H1 (cell line): ENCODE measurements around the gene TEAD4. TPM values are rescaled to one million over a fixed set of nuclear protein-coding genes. Genes with fewer than 3 reads are reported as not detected.

Experiments used
- CTCF ChIA-PET: fragments of 300-600 bp; sonication (Branson Sonifier 250); formaldehyde crosslinking; loops from one replicate; lab custom pipeline; 2021; ENCODE audit not compliant: partially characterized antibody; lab: Charles Lee
- POLR2A ChIA-PET: fragments of 300-600 bp; sonication (Branson Sonifier 250); formaldehyde crosslinking; loops from one replicate; lab custom pipeline; 2021; ENCODE audit warnings: inconsistent platforms; ENCODE audit not compliant: partially characterized antibody; lab: Charles Lee
- DNase-seq, 2 experiments: peaks; one replicate each; pipeline versions ENCODE4 v3.0.0 to v3.0.0-alpha.2; 2010 to 2022; ENCODE audit warnings: low spot score in 2 of 2, low read depth in 1 of 2, mixed read lengths in 1 of 2
- FAIRE-seq: peaks from 2 replicates; lab custom pipeline; 2011; peaks lifted over from hg19 to GRCh38; lab: Jason Lieb, UNC
- H2AFZ ChIP-seq: 2 replicates; pipeline ENCODE4 v1.8.1; 2012; ENCODE audit warnings: low read length, inconsistent platforms
- H2AK5ac ChIP-seq: 2 replicates; pipeline ENCODE4 v1.6.1; 2013; ENCODE audit warnings: low read depth, low read length
- H2BK120ac ChIP-seq: replicated peaks from 2 replicates; pipeline ENCODE3; 2013; ENCODE audit warnings: low read depth, low read length, inconsistent platforms
- H2BK12ac ChIP-seq: 2 replicates; pipeline ENCODE4 v1.6.1; 2013; ENCODE audit warnings: low read depth, low read length
- H2BK15ac ChIP-seq: 2 replicates; pipeline ENCODE4 v1.6.1; 2013; ENCODE audit warnings: low read length
- H2BK20ac ChIP-seq: 2 replicates; pipeline ENCODE4 v1.6.1; 2013; ENCODE audit warnings: low read length
- H2BK5ac ChIP-seq: 2 replicates; pipeline ENCODE4 v1.6.1; 2013; ENCODE audit warnings: low read depth, low read length
- H3K14ac ChIP-seq: 2 replicates; pipeline ENCODE4 v1.6.1; 2013; ENCODE audit warnings: inconsistent platforms; ENCODE audit not compliant: insufficient read length
- H3K18ac ChIP-seq: 2 replicates; pipeline ENCODE4 v1.6.1; 2013; ENCODE audit warnings: low read length; ENCODE audit errors: extremely low read depth
- H3K23ac ChIP-seq: 2 replicates; pipeline ENCODE4 v1.6.1; 2013; ENCODE audit warnings: inconsistent platforms; ENCODE audit not compliant: insufficient read length
- H3K23me2 ChIP-seq: 2 replicates; pipeline ENCODE4 v1.6.1; 2013; ENCODE audit warnings: low read depth, low read length
- H3K27ac ChIP-seq: 2 replicates; pipeline ENCODE4 v1.6.1; 2011; ENCODE audit warnings: low read depth, low read length, inconsistent platforms
- H3K27me3 ChIP-seq, 4 experiments: replicated peaks in 1 of 4; 1 replicate in 1 of 4; 2 replicates in 3 of 4; pipeline versions ENCODE4 v1.6.1 to v1.8.1; 2011 to 2013; ENCODE audit warnings: low read length in 3 of 4, mild to moderate bottlenecking in 3 of 4, inconsistent platforms in 2 of 4, mixed read lengths in 2 of 4, moderate library complexity in 1 of 4; ENCODE audit not compliant: control insufficient read depth in 3 of 4, insufficient read depth in 3 of 4; ENCODE audit errors: extremely low read depth in 1 of 4
- H3K36me3 ChIP-seq, 4 experiments: 2 replicates each; pipeline versions ENCODE4 v1.6.1 to v1.8.1; 2011 to 2013; ENCODE audit warnings: mild to moderate bottlenecking in 4 of 4, low read length in 3 of 4, moderate library complexity in 2 of 4, control low read depth in 1 of 4, inconsistent platforms in 1 of 4; ENCODE audit not compliant: insufficient read depth in 4 of 4, control insufficient read depth in 2 of 4
- H3K4ac ChIP-seq: replicated peaks from 2 replicates; pipeline ENCODE3; 2013; ENCODE audit warnings: low read length, low read depth, mixed read lengths, inconsistent platforms; ENCODE audit not compliant: insufficient read length
- H3K4me1 ChIP-seq, 4 experiments: replicated peaks in 1 of 4; 1 replicate in 1 of 4; 2 replicates in 3 of 4; pipeline versions ENCODE4 v1.6.1 to v1.8.1; 2011 to 2013; ENCODE audit warnings: low read length in 3 of 4, inconsistent platforms in 2 of 4, mixed read lengths in 1 of 4; ENCODE audit not compliant: insufficient read depth in 4 of 4, control insufficient read depth in 3 of 4
- H3K4me2 ChIP-seq, 2 experiments: 2 replicates each; pipeline versions ENCODE4 v1.6.1 to v1.8.1; 2011 to 2013; ENCODE audit warnings: low read depth in 2 of 2, low read length in 2 of 2, control low read depth in 1 of 2, inconsistent platforms in 1 of 2, mild to moderate bottlenecking in 1 of 2; ENCODE audit not compliant: insufficient read depth in 1 of 2
- H3K4me3 ChIP-seq, 4 experiments: fragments of 200-600, 300-600 bp in 1 of 4; sonication (generic), shearing (Covaris generic), sonication (Bioruptor Twin) in 1 of 4; 2 replicates each; pipeline versions ENCODE4 v1.5.1 to v1.8.1; 2011 to 2016; ENCODE audit warnings: low read length in 4 of 4, low read depth in 3 of 4, control low read depth in 2 of 4, inconsistent platforms in 2 of 4, mild to moderate bottlenecking in 2 of 4, mixed read lengths in 1 of 4, moderate library complexity in 1 of 4; ENCODE audit not compliant: insufficient read depth in 2 of 4; ENCODE audit errors: extremely low read depth in 1 of 4
- H3K56ac ChIP-seq: replicated peaks from 2 replicates; pipeline ENCODE3; 2013; ENCODE audit warnings: low read depth, mild to moderate bottlenecking, mixed read lengths, low read length, inconsistent platforms; ENCODE audit not compliant: insufficient read length
- H3K79me1 ChIP-seq: 2 replicates; pipeline ENCODE4 v1.6.1; 2013; ENCODE audit warnings: low read depth, low read length, control low read depth
- H3K79me2 ChIP-seq, 2 experiments: 2 replicates each; pipeline versions ENCODE4 v1.6.1 to v1.8.1; 2012 to 2013; ENCODE audit warnings: low read length in 2 of 2, mild to moderate bottlenecking in 2 of 2, inconsistent platforms in 1 of 2; ENCODE audit not compliant: insufficient read depth in 2 of 2, control insufficient read depth in 1 of 2
- H3K9ac ChIP-seq, 4 experiments: replicated peaks in 1 of 4; 1 replicate in 1 of 4; 2 replicates in 3 of 4; pipeline versions ENCODE4 v1.6.1 to v1.8.1; 2011 to 2013; ENCODE audit warnings: low read depth in 3 of 4, low read length in 3 of 4, control low read depth in 2 of 4, mild to moderate bottlenecking in 2 of 4, moderate library complexity in 2 of 4, inconsistent platforms in 1 of 4; ENCODE audit errors: extremely low read depth in 1 of 4
- H3K9me3 ChIP-seq, 2 experiments: 2 replicates each; pipeline versions ENCODE4 v1.6.1 to v1.8.1; 2012 to 2013; ENCODE audit warnings: mild to moderate bottlenecking in 2 of 2, moderate library complexity in 2 of 2, control low read depth in 1 of 2, inconsistent platforms in 1 of 2, low read depth in 1 of 2, low read length in 1 of 2, mixed read lengths in 1 of 2; ENCODE audit not compliant: insufficient read depth in 2 of 2
- H4K20me1 ChIP-seq, 2 experiments: replicated peaks in 1 of 2; 2 replicates each; pipeline versions ENCODE3 to v1.8.1; 2011 to 2013; ENCODE audit warnings: inconsistent platforms in 2 of 2, low read length in 2 of 2, mild to moderate bottlenecking in 1 of 2; ENCODE audit not compliant: insufficient read depth in 2 of 2, control insufficient read depth in 1 of 2
- H4K5ac ChIP-seq: 2 replicates; pipeline ENCODE4 v1.6.1; 2013; ENCODE audit warnings: low read length, low read depth, mixed read lengths, inconsistent platforms; ENCODE audit not compliant: insufficient read length
- H4K8ac ChIP-seq: 2 replicates; pipeline ENCODE4 v1.8.0; 2013; ENCODE audit warnings: mild to moderate bottlenecking, moderate library complexity, low read length, inconsistent platforms; ENCODE audit not compliant: insufficient read depth; ENCODE audit errors: extremely low read depth
- H4K91ac ChIP-seq: replicated peaks from 2 replicates; pipeline ENCODE3; 2013; ENCODE audit warnings: low read length, mixed read lengths, inconsistent platforms; ENCODE audit not compliant: insufficient read length
- BACH1 ChIP-seq: IDR thresholded peaks from 2 replicates; pipeline ENCODE4 v1.6.1; 2012; ENCODE audit warnings: low read length, improper control_type of control experiment
- BCL11A ChIP-seq, 2 experiments: IDR thresholded peaks; one replicate each; pipeline ENCODE4 v1.6.1; 2011; ENCODE audit warnings: low read depth in 2 of 2, low read length in 2 of 2, mild to moderate bottlenecking in 2 of 2
- CBX8 ChIP-seq: fragments of 300-800, 300-1000 bp; sonication (generic); IDR thresholded peaks from 2 replicates; pipeline ENCODE4 v1.7.1; 2016; ENCODE audit warnings: low read depth, low read length, borderline replicate concordance
- MAFK ChIP-seq: IDR thresholded peaks from 2 replicates; pipeline ENCODE4 v1.6.1; 2012; ENCODE audit warnings: low read depth, mild to moderate bottlenecking, improper control_type of control experiment, low read length
- POLR2A ChIP-seq, 2 experiments: IDR thresholded peaks; 1 replicate in 1 of 2; 2 replicates in 1 of 2; pipeline ENCODE4 v1.6.1; 2011; ENCODE audit warnings: low read depth in 2 of 2, low read length in 2 of 2, mild to moderate bottlenecking in 2 of 2; ENCODE audit errors: control extremely low read depth in 1 of 2
- POLR2AphosphoS5 ChIP-seq: IDR thresholded peaks from 2 replicates; pipeline ENCODE4 v1.6.1; 2011; ENCODE audit warnings: low read depth, low read length
- POU5F1 ChIP-seq: IDR thresholded peaks from 2 replicates; pipeline ENCODE4 v1.6.1; 2011; ENCODE audit warnings: low read depth, mild to moderate bottlenecking, low read length, moderate library complexity
- RNF2 ChIP-seq: fragments of 200-900, 300-1000 bp; sonication (generic); IDR thresholded peaks from 2 replicates; pipeline ENCODE4 v1.7.1; 2016; ENCODE audit warnings: borderline replicate concordance, low read depth, mild to moderate bottlenecking, antibody characterized with exemption, low read length; ENCODE audit not compliant: poor library complexity, severe bottlenecking; ENCODE audit errors: missing control alignments
- SIN3A ChIP-seq, 2 experiments: IDR thresholded peaks in 1 of 2; conservative IDR thresholded peaks in 1 of 2; 2 replicates each; pipeline ENCODE4 v1.6.1; 2011 to 2012; ENCODE audit warnings: low read length in 2 of 2, improper control_type of control experiment in 1 of 2, low read depth in 1 of 2, mild to moderate bottlenecking in 1 of 2
- SP4 ChIP-seq: IDR thresholded peaks from 2 replicates; pipeline ENCODE4 v1.6.1; 2012; ENCODE audit warnings: low read length, inconsistent platforms
- SRF ChIP-seq: IDR thresholded peaks from 2 replicates; pipeline ENCODE4 v1.6.1; 2011; ENCODE audit warnings: mild to moderate bottlenecking, low read depth, low read length, moderate library complexity
- TCF12 ChIP-seq: IDR thresholded peaks from 2 replicates; pipeline ENCODE4 v1.6.1; 2011; ENCODE audit warnings: low read depth, mild to moderate bottlenecking, low read length
- TEAD4 ChIP-seq: IDR thresholded peaks from 2 replicates; pipeline ENCODE4 v1.6.1; 2012; ENCODE audit warnings: low read depth, low read length, inconsistent platforms, mixed read lengths
- ZNF274 ChIP-seq: IDR thresholded peaks from 2 replicates; pipeline ENCODE4 v1.7.0; 2012; ENCODE audit warnings: low read length, borderline replicate concordance; ENCODE audit errors: extremely low read depth
- WGBS, 2 experiments: shearing (Covaris generic) in 1 of 2; methylation state at CpG; one replicate each; pipeline versions ENCODE4 v1.1.6 to v1.1.7; 2013 to 2015; ENCODE audit warnings: low lambda C conversion rate in 2 of 2, mixed read lengths in 2 of 2, inconsistent platforms in 1 of 2, low coverage in 1 of 2, missing lambda C conversion rate in 1 of 2; ENCODE audit not compliant: insufficient replicate concordance in 2 of 2, insufficient coverage in 1 of 2, insufficient read length in 1 of 2; ENCODE audit errors: extremely low coverage in 1 of 2, missing lambda C conversion rate in 1 of 2; 5-methylcytosine and 5-hydroxymethylcytosine counted together
- polyA plus RNA-seq, 7 experiments: library from polyadenylated mRNA; depleted of rRNA in 3 of 7; stranded (reverse) in 5 of 7; unstranded in 2 of 7; fragments of >200 nt in 5 of 7; fragments of 200-250 nt in 2 of 7; gene quantifications; 1 replicate in 5 of 7; 2 replicates in 1 of 7; 4 replicates in 1 of 7; pipeline versions ENCODE4 v1.2.1 to v1.2.3, GENCODE V29; 2011 to 2013; ENCODE audit warnings: missing spikeins in 2 of 7, mixed read lengths in 2 of 7
- total RNA-seq: library from RNA; stranded (reverse); fragmentation: NEBNext Ultra II Directional; extraction: Animal tissue kit (Norgen Biotek cat#: 25700); gene quantifications from 2 replicates; pipeline ENCODE4 v1.2.1, GENCODE V29; 2021
- TF ChIP-seq, protein P1 (sequence below): IDR thresholded peaks from 2 replicates; pipeline ENCODE4 v1.6.1; 2012; ENCODE audit warnings: inconsistent platforms

TEAD4 gene
- total and polyA plus RNA-seq, 2 of the 8 experiments (the other 6 are each of a cell fraction or from before 2014, with no cell fraction given): 56.7 to 116 TPM

DNA sequence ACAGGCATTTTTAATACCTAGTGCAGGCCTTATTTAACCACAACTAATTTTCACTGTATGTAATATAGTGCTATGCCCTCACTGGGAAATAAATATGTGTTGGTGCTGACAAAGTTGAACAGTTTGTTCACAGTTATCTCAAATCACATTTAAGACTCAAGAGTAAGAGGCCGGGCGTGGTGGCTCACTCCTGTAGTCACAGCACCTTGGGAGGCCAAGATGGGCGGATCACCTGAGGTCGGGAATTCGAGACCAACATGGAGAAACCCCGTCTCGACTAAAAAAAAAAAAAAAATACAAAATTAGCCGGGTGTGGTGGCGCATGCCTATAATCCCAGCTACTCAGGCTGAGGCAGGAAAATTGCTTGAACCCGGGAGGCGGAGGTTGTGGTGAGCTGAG lies 22.9 kb upstream of the TEAD4 start:
- no peaks in the 10 kb centered on the region for H3K27me3 ChIP-seq
- 89% methylated on average over 11 of the region's 11 CpGs; no CpG with 5 or more reads in 1 of the 2 experiments for WGBS, 2 experiments
- no peak overlapping the region for H3K4ac ChIP-seq
- H3K23ac ChIP-seq: no peak overlapping the region
- no peaks in the 10 kb centered on the region for H3K79me2 ChIP-seq
- no peaks in the 10 kb centered on the region for H3K79me1 ChIP-seq
- H2AK5ac ChIP-seq: no peak overlapping the region
- H2BK120ac ChIP-seq: no peak overlapping the region
- no peak overlapping the region for H2BK12ac ChIP-seq
- ChIA-PET CTCF (interaction anchor here (1.1 to 4.2 kb wide), 2 partner anchors 8 to 20 kb away, joined by 3 to 21 read pairs; no protein-coding TSS in a partner anchor), POLR2A (no interaction called here)
- H3K4me3 ChIP-seq: no peak overlapping the region
- H3K4me1 ChIP-seq: no peaks in the 10 kb centered on the region
- no peak overlapping the region for H4K5ac ChIP-seq
- H3K36me3 ChIP-seq: peaks cover 0 to 28% (median 6%) of the 10 kb centered on the region in 4 experiments; a peak in 6 of 8 replicates
- no peak overlapping the region for H2AFZ ChIP-seq
- no peak overlapping the region for H2BK15ac ChIP-seq
- peaks cover 0 to 2% of the 10 kb centered on the region in 2 experiments for H4K20me1 ChIP-seq
- no peak overlapping the region for H3K9ac ChIP-seq
- no peak overlapping the region for H3K27ac ChIP-seq
- no peak for FAIRE-seq
- no peak overlapping the region for H2BK5ac ChIP-seq
- H4K91ac ChIP-seq: no peak overlapping the region
- no peak overlapping the region for H3K14ac ChIP-seq
- H2BK20ac ChIP-seq: no peak overlapping the region
- no peak overlapping the region for H3K18ac ChIP-seq
- H3K23me2 ChIP-seq: 0 out of 2 replicates have a peak, but pooled peaks cover 1% of the 10 kb centered on the region
- no peak for DNase-seq
- no peak overlapping the region for H4K8ac ChIP-seq
- H3K4me2 ChIP-seq: no peak overlapping the region
- no peak overlapping the region for H3K56ac ChIP-seq
- H3K9me3 ChIP-seq: no peaks in the 10 kb centered on the region
- TF ChIP-seq TEAD4 (no peak), SRF (no peak), TCF12 (no peak), SP4 (no peak), SIN3A (conservative IDR thresholded peaks at IDR 0.05 in 1 of 2, IDR thresholded peaks at IDR 0.05 in 1 of 2; ENCODE audit: low read depth in 1 of 2, low read length in 2 of 2) (no peak), ZNF274 (no peak), POLR2A (IDR thresholded peaks at IDR 0.05; ENCODE audit: control extremely low read depth in 1 of 2, low read depth in 2 of 2, low read length in 2 of 2) (no peak), POU5F1 (no peak), POLR2AphosphoS5 (no peak), BCL11A (IDR thresholded peaks at IDR 0.05; ENCODE audit: low read depth in 2 of 2, low read length in 2 of 2) (no peak), BACH1 (no peak), CBX8 (no peak), MAFK (no peak), RNF2 (no peak)
- TF ChIP-seq, protein P1, sequence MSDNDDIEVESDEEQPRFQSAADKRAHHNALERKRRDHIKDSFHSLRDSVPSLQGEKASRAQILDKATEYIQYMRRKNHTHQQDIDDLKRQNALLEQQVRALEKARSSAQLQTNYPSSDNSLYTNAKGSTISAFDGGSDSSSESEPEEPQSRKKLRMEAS: no peak
